Neural progenitor cell (in vitro differentiated cells): ENCODE data around the gene APOBEC3C.
"Not testable (repeated sequence)": the region's sequence is repeated elsewhere in the genome, so short reads cannot be mapped to it uniquely, and the experiment has no call there.

ENCODE experiments used
- EZH2 ChIP-seq: fragments of 200-600 bp; sonication (generic); IDR thresholded peaks from 2 replicates; pipeline ENCODE4 v1.6.1; 2017; ENCODE audit warnings: antibody characterized with exemption, mild to moderate bottlenecking, moderate library complexity
- EZH2phosphoT487 ChIP-seq: fragments of 200-600 bp; sonication (generic); IDR thresholded peaks from 2 replicates; pipeline ENCODE4 v1.6.1; 2017; ENCODE audit warnings: antibody characterized with exemption
- TF ChIP-seq, protein P1 (sequence below): fragments of 200-600 bp; sonication (generic); IDR thresholded peaks from 2 replicates; pipeline ENCODE4 v1.5.1; 2017; ENCODE audit warnings: antibody characterized with exemption, mild to moderate bottlenecking

DNA sequence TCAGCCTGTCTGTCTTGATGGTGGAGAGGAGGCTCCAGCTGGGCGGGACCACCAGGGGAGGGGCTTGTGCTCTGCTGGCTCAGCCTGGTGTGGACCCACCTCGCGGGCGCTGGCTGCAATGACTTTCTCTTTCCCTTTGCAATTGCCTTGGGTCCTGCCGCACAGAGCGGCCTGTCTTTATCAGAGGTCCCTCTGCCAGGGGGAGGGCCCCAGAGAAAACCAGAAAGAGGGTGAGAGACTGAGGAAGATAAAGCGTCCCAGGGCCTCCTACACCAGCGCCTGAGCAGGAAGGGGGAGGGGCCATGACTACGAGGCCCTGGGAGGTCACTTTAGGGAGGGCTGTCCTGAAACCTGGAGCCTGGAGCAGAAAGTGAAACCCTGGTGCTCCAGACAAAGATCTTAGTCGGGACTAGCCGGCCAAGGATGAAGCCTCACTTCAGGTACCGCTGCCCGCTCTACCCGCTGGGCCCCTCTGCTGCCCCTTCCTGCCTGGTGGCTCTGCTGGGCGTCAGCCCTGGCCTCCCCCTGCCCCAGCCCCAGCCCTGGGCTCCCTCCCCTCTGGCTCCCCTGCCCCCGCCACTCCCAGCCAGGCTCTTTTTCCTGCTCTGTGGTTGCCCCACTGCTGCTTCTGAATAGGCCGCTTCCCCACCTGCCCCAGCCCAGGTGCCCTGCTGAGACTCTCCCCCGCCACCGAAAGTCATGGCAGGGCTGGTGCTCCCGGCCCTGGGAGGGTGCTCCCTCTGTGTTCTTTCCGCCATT is 26.7 kb downstream of the APOBEC3C start, which contains the start of gene APOBEC3F:
- TF ChIP-seq, protein P1, sequence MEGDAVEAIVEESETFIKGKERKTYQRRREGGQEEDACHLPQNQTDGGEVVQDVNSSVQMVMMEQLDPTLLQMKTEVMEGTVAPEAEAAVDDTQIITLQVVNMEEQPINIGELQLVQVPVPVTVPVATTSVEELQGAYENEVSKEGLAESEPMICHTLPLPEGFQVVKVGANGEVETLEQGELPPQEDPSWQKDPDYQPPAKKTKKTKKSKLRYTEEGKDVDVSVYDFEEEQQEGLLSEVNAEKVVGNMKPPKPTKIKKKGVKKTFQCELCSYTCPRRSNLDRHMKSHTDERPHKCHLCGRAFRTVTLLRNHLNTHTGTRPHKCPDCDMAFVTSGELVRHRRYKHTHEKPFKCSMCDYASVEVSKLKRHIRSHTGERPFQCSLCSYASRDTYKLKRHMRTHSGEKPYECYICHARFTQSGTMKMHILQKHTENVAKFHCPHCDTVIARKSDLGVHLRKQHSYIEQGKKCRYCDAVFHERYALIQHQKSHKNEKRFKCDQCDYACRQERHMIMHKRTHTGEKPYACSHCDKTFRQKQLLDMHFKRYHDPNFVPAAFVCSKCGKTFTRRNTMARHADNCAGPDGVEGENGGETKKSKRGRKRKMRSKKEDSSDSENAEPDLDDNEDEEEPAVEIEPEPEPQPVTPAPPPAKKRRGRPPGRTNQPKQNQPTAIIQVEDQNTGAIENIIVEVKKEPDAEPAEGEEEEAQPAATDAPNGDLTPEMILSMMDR = not testable (repeated sequence)
- TF ChIP-seq EZH2, EZH2phosphoT487: not testable (repeated sequence)
